AG10803 (cell line): ENCODE results near the gene RPL27A.

Experiments used
- DNase-seq: peaks from one replicate; pipeline ENCODE4 v3.0.0; 2010; ENCODE audit warnings: low read depth
- H3K4me3 ChIP-seq: 2 replicates; pipeline ENCODE4 v1.5.1; 2011; ENCODE audit warnings: mild to moderate bottlenecking, low read length, control low read depth
- TF ChIP-seq, protein P1 (sequence below): conservative IDR thresholded peaks from 2 replicates; pipeline ENCODE4 v1.5.1; 2011; ENCODE audit warnings: mild to moderate bottlenecking, low read length, control low read depth, inconsistent platforms

The RPL27A gene

DNA sequence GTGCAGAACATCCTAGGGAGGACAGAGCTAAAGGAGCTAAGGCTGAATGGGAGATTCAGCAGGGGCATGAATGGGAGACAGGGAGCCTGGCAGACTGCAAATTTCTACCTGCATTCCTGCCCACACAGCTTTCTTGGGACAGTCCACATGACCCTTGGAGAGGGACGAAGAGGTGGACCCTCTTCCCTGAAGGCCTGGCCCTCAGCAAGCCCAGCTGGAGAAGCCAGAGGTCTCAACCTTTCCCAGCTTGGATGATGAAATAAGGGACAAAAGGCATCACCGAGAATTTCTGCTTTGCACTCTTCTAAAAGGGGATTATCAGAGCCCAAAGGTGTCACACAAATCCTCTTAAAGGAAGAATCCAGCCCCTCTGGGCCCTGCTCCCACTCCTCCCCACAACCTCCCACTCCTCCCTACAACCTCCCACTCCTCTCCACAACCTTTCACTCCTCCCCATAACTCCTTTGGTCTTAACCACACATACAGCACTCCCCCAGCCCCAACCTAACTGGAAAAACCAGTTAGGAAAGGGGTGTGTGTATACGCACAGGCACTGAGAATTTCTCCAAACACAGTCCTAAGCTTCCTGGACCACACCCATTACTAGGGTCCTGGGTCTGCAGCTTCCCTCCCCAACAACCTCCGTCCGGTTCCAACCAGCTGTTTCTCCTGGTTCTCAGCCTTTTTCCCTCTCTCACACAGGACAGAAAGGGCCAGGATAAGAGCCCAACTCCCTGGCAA, 38.4 kb downstream of the RPL27A start:
- DNase-seq = no peak
- H3K4me3 ChIP-seq = no peak overlapping the region
- TF ChIP-seq, protein P1, sequence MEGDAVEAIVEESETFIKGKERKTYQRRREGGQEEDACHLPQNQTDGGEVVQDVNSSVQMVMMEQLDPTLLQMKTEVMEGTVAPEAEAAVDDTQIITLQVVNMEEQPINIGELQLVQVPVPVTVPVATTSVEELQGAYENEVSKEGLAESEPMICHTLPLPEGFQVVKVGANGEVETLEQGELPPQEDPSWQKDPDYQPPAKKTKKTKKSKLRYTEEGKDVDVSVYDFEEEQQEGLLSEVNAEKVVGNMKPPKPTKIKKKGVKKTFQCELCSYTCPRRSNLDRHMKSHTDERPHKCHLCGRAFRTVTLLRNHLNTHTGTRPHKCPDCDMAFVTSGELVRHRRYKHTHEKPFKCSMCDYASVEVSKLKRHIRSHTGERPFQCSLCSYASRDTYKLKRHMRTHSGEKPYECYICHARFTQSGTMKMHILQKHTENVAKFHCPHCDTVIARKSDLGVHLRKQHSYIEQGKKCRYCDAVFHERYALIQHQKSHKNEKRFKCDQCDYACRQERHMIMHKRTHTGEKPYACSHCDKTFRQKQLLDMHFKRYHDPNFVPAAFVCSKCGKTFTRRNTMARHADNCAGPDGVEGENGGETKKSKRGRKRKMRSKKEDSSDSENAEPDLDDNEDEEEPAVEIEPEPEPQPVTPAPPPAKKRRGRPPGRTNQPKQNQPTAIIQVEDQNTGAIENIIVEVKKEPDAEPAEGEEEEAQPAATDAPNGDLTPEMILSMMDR = no peak

DNA sequence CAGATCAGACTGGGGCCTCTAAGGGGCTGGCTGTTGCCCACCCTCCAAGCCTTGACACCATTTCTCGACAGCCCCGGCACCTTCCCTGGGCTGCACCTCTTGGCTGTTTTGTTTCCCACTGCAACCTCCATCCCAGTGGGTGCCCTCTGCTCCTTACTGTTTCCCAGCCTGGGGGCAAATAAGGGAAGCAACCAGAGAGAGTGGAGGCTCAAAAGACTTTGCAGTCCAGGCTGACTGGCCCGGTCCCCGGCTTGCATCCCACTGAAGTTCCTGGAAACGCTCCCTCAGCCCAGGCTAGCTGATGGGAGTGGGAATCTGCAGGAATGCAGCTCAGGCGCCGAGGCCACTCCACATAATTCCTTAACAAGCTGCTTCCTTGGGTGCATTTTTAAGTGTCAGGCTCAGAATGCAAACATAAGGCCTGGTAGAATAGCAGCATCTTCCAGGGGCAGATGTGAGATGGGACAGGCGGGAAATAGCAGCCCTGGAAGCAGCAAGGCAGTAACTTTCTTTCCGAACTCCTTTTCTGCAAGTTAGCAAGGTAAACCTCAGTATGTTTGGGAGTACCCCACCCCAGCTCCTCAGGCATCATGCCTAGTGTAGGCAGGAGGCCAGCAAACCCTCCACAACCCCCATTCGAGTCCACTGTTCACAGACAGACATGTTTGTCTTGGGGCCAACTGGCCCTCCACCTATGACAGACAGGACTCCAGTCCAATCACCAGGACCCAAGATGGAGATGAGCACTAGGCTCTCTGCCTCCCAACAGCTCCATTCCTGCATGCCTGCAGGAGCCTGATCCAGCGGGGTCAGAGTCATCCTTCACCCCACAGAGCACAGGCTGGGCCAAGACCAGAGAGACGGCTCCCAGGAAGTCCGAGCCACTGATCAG, 39.3 kb downstream of the RPL27A start:
- peak; percentile 79 for DNase-seq
- no peak overlapping the region for H3K4me3 ChIP-seq
- TF ChIP-seq, protein P1 = no peak

DNA sequence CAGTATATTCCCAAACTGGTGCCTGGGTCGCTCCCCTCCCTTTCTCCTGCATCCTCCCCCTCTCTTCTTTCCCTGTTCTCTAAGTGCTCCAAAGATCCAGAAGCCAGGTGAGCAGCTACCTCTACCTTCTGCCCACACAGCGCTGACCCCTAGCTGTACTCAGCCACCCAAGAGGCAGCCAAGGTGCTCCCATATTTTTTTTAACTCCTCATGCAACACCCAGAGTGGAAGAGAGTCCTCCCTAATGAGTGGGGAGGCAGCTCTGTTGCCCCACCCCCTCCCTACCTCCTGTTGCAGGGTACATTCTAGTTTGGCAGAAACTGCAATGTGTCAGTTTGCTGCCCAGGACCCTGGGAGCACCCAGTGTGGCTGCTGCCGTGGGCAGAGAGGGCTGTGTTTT, 40.2 kb downstream of the RPL27A start:
- TF ChIP-seq, protein P1 = no peak
- no peak for DNase-seq
- no peak overlapping the region for H3K4me3 ChIP-seq

DNA sequence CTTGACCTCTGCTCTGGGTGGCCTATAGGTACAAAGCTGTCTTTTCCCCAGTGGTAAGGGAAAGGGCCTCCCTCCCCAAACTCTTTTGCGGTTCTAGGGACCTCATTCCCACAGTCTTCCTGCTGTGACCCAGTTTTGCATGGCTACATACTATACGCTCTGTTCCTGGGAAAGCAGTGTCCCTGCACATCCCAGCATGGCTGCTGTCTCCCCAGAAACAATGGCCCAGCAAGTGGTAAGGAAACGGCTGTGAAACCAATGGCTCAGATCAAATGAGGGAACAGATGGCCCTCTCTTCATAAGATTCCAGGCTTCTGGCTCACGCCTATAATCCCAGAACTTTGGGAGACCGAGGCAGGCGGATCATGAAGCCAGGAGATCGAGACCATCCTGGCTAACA, 41.1 kb downstream of the RPL27A start:
- no peak overlapping the region for H3K4me3 ChIP-seq
- TF ChIP-seq, protein P1 = no peak
- no peak for DNase-seq

DNA sequence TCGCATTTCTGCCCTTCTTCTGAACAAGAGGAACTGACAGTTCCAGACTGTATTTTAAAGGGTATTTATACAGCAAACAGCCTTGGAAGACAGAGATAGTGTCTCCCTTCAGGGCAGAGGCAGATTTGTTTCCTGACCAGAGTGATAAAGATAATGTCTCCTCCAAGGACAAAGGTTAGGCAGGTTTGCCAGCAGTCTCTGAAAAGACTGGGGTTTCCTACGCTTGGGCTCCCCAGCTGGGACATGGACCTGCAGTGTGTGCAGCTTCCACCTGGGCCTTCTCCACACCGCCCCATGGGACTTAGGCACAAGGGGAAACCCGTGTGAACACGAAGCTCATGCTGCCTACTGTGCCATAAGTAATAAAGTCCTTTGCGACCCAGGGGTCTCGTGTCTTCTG, 42.1 kb downstream of the RPL27A start:
- DNase-seq = no peak
- no peak overlapping the region for H3K4me3 ChIP-seq
- TF ChIP-seq, protein P1 = no peak

DNA sequence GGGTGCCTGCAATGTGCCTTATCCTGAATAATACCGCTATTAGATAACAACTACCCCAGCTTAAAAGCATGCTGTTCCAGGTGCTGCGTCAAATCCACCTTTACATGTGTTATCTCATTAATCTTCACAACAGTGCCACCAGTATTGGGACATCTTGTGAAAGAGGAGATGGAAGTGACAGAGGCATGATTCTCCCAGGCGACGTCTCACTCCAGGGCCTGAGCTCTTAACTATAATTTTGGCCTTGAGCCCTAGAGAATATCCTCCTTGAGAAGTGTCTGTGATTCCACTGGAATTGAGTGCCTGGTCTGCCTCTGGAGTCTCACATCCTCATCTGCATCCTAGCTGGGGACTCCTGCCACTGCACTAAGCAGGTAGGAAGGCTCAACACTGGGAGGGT, 43.8 kb downstream of the RPL27A start:
- no peak for DNase-seq
- H3K4me3 ChIP-seq = no peak overlapping the region
- TF ChIP-seq, protein P1 = no peak
